Fibroblast of skin of scalp (primary cell): ENCODE data around the gene FILIP1L. TPM values are rescaled to one million over a fixed set of nuclear protein-coding genes. Genes with fewer than 3 reads are reported as not detected.

Experiments used
- DNase-seq: peaks from one replicate; pipeline ENCODE4 v3.0.0-alpha.2; 2013
- polyA plus RNA-seq, 2 experiments: library from polyadenylated mRNA; unstranded; fragments of 120-200 nt; gene quantifications; one replicate each; pipeline ENCODE4 v1.2.1, GENCODE V29; 2013; ENCODE audit not compliant: insufficient read length in 2 of 2

Gene FILIP1L
- polyA plus RNA-seq (2013, experiment 1 of 2; ENCODE audit: insufficient read length) = 67.2 TPM
- 77.4 TPM for polyA plus RNA-seq (2013, experiment 2 of 2; ENCODE audit: insufficient read length)

- no peak for DNase-seq
Observed at GRCh38 chr3:100114413-100115030, at the start of gene FILIP1L. FILIP1L (minus strand) TSS chr3:100114501.

DNA sequence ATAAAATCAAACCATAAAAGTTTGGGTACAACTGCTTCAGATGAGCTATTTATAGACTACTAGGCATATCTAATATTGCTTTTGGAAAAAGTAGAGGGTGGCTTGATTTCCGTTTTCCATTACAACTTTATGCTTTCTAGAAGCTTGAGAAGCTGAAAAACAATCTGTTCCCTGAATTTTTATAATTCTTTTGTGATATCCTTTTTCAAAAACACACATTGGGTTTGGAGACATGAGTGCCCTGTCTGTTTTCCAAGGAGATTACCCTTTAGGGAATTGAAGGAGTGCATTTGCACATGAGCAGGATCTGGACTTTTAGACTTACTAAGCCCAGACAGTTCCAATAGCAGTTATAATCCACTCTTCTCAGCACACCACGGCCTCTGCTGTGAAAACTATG lies 49.5 kb upstream of the FILIP1L start:
- DNase-seq = no peak

DNA sequence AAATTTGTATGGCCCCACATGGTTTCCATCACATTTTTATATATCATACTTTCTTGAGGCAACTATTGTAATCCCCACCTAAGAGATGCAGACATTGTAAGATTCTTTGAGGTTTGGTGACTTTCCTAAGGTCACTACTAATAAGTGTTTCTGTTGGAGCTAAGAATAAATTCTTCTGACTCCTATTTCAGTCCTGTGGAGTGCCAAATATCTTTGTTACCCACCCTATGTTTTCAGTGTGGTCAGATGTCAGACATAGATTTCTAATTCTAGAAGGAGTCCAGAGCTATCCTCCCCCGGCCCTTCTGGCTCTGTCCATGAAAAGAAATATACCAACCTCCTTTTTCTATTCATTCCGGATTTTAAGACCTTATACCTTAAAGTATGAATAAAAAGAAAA lies 46.2 kb upstream of the FILIP1L start:
- DNase-seq = peak; percentile 34

GRCh38 chr3:100159331-100160153 lies 45.2 kb upstream of the FILIP1L start:
- peak; percentile 74 for DNase-seq

GRCh38 chr3:100158918-100159330 lies 44.6 kb upstream of the FILIP1L start:
- no peak for DNase-seq

DNA sequence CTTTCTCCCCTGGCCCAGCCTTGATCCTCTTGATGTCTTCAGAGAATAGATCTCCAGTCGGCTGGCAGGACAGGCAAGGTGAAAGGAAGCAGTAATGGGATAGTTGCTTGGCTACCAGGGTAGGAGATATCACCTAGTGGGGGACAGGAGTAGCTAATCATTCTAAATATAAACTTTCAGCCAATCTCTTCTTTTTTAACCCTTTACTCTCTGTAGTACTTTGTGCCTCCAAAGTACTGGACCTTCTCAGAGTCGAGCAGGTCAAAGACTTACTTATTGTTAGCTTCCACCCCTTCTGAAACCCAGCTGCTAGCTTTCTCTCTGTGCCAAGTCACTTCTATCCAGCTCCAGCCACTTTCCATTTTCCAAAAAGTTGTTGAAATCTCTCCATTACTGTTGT lies 43.4 kb upstream of the FILIP1L start:
- no peak for DNase-seq

- DNase-seq = no peak
Observed at GRCh38 chr3:100155590-100155989, 41.3 kb upstream of the FILIP1L start.

DNA sequence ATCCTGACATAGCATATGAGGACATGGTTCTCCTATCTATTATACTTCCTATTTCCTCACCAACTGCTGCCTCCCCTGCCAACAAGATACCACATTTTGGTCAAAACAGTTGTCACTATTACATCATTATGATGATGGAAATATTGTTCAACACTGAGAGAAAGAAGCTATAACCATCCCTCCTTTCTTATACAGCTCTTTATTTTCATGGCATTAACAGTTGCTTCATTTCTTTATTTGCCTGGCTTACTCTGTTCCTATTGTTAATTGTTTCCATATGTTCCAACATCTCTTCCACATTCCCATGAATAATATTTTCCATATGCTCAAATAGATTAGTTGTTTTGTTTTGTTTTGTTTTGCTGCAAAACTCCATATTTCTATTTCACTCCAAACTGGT lies 40.8 kb upstream of the FILIP1L start:
- peak; percentile 76 for DNase-seq

GRCh38 chr3:100154171-100154570 lies 39.9 kb upstream of the FILIP1L start:
- DNase-seq = no peak

DNA sequence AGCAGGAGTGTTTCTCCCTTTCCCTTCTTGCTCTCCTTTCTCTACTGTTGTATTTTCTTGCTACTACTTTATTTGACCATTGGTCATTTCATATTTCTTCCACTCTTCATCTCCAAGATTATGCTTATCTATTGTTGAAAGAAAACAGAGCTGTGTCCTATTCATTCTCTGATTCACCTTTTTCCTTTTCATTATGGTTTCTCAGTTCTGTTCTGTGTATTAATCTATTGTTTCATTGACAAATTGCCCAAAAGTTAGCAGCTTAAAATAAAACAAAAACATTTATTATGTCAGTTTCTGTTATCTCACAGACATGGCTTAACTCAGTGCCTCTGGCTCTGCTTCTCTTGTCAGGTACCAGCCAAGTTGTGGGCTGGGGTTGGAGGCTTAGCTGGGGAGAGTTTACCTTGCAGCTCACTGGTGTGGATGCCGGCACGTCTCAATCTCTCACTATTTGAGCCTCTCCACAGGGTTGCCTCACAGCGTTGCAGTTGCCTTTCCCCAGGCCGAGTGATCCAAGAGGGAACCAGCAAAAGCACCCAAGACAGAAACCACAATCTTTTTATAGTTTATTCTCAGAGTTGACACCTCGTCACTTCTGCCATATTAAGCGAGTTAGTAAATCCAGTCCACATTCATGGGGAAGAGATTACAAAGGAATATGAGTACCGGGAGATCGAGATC lies 36.9 kb upstream of the FILIP1L start:
- DNase-seq = no peak

DNA sequence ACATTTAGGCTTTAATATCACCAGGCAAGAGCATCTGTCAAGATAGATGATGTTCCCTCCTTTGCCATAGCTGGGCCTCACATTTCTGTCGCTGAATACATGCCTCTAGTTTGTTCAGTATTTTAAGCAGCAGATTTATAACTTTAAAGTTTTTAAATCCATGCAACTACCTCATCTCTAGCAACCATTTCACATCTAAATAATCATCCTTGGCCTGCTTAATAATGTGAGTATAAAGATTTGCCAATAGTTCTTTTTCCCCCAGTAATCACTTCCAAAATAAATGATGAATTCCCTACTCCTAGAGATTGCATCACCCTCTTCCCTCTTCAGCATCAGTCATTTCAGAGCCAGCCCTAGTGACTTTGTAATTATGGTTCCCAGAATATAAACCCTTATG lies 36.2 kb upstream of the FILIP1L start:
- DNase-seq = peak; percentile 61

GRCh38 chr3:100149713-100150415 lies 35.6 kb upstream of the FILIP1L start:
- DNase-seq = no peak

DNA sequence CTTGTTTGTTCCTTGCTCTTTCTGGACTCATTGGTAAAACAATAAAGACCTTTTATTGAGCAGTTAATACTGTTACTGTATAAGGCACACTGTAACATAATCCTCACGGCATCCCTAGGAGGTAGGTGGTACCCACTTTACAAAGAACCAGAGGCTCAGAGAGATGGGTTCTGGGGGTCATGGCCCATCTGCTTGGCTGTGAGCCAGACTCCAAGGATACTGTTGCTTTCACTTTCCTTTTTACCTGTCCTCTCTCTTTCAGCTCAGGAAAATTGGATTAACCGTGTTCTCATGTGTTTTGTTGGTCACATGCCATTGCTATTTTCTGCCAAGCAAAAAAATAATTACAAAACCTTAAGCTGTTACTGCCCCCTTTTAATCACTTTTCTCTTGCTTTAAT lies 34.8 kb upstream of the FILIP1L start:
- no peak for DNase-seq

GRCh38 chr3:100144255-100144866 lies 30.1 kb upstream of the FILIP1L start:
- no peak for DNase-seq

DNA sequence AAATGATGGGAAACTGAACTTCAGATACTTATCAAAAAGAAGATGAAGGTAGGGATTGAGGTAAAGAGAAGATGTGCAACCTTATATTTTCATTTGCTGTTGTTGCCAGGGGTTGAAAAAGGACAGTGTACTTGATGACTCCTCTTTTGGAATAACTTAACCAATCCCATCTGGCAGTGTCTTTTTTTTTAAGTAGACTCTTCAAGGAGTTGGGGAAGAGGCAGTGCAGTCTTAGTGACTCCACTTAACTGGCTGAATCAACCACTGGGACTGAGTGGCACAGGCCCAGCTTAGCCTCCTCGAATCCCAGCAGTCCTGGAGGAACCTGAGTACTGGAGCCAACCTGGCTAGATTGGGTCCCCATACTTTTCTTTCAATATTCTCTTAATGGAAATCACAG lies 27.3 kb upstream of the FILIP1L start:
- DNase-seq = no peak

DNA sequence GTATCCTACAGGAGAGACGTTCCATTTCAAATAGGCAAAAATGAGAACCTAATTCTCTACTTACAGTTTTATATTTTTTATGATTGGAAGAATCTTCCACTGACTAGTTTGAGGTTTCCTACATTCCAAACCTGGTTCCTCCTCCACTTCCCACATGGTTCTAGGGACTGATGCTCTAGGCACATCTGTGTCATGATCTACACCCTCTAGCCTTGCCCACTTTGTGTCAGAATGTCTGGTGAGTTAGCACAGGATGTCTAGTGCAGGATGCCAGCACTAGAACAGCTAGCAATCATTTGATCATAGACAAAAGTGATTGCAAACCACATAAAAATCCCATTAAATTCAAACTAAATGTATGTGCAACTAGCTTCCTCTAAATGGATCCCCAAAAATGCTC lies 26.7 kb upstream of the FILIP1L start:
- DNase-seq = no peak

- DNase-seq = no peak
Observed at GRCh38 chr3:100136921-100137320, 22.6 kb upstream of the FILIP1L start.

GRCh38 chr3:100131241-100131640 lies 16.9 kb upstream of the FILIP1L start:
- no peak for DNase-seq

DNA sequence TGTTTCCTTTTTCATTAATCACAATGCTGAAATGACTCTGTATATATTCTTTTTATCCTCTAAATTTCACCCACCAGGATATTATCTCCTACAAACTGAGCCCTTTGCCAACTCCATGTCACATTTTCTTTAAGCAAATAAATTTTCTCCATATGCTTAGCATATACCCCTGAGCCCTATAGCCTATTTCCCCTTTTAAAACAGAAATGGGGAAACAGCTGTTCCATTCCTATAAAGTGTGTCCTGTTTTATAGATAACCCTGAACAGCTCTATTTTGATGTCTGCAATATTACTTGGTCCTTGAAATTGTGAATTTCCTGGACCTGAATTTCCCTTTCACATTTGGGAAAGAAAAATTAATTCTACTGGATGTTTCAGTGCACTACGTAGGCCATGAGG lies 15.6 kb upstream of the FILIP1L start:
- DNase-seq = no peak

GRCh38 chr3:100128565-100128964 lies 14.3 kb upstream of the FILIP1L start:
- DNase-seq = no peak

- DNase-seq = no peak
Observed at GRCh38 chr3:100127792-100128191, 13.5 kb upstream of the FILIP1L start.

GRCh38 chr3:100125161-100125938 lies 11.0 kb upstream of the FILIP1L start:
- DNase-seq = no peak
